PFSK-1 (cell line): ENCODE data around the gene CHTF18.

Source experiments
- POLR2AphosphoS5 ChIP-seq: IDR thresholded peaks from 2 replicates; pipeline ENCODE4 v1.6.1; 2012; ENCODE audit warnings: low read depth, mild to moderate bottlenecking, control low read depth, low read length, moderate library complexity
- SIN3A ChIP-seq: IDR thresholded peaks from 2 replicates; pipeline ENCODE4 v1.6.1; 2012; ENCODE audit warnings: mild to moderate bottlenecking, low read length, moderate library complexity, borderline replicate concordance; ENCODE audit not compliant: insufficient read depth
- TAF1 ChIP-seq: IDR thresholded peaks from 2 replicates; pipeline ENCODE4 v1.6.1; 2012; ENCODE audit warnings: low read length, control low read depth, borderline replicate concordance; ENCODE audit not compliant: insufficient read depth
- TF ChIP-seq, protein P1 (sequence below), 2 experiments: IDR thresholded peaks; 2 replicates each; pipeline versions ENCODE4 v1.6.1 to v1.8.0; 2011 to 2012; ENCODE audit warnings: low read depth in 2 of 2, low read length in 2 of 2, control low read depth in 1 of 2, inconsistent platforms in 1 of 2, mild to moderate bottlenecking in 1 of 2, moderate library complexity in 1 of 2; ENCODE audit not compliant: insufficient read depth in 1 of 2

DNA sequence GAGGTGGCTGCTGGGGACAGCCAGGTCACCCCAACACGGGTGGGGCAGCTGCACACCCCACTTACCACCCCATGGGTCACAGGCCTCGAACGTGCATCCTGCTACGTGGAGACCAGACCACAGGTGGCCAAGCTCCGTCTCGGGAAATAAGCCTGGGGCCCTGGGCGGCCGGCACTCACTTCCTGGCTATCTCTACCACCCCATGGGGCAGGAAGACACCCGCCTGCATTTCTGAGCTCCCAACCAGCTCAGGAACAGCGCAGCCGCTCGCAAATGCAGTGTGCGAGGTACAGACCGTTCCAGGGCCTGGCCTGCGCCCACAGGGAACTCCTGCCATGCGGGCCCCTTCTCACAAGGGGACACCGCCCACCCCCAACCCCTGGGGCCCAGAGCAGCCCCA is 17.1 kb downstream of the CHTF18 start:
- TF ChIP-seq, protein P1, sequence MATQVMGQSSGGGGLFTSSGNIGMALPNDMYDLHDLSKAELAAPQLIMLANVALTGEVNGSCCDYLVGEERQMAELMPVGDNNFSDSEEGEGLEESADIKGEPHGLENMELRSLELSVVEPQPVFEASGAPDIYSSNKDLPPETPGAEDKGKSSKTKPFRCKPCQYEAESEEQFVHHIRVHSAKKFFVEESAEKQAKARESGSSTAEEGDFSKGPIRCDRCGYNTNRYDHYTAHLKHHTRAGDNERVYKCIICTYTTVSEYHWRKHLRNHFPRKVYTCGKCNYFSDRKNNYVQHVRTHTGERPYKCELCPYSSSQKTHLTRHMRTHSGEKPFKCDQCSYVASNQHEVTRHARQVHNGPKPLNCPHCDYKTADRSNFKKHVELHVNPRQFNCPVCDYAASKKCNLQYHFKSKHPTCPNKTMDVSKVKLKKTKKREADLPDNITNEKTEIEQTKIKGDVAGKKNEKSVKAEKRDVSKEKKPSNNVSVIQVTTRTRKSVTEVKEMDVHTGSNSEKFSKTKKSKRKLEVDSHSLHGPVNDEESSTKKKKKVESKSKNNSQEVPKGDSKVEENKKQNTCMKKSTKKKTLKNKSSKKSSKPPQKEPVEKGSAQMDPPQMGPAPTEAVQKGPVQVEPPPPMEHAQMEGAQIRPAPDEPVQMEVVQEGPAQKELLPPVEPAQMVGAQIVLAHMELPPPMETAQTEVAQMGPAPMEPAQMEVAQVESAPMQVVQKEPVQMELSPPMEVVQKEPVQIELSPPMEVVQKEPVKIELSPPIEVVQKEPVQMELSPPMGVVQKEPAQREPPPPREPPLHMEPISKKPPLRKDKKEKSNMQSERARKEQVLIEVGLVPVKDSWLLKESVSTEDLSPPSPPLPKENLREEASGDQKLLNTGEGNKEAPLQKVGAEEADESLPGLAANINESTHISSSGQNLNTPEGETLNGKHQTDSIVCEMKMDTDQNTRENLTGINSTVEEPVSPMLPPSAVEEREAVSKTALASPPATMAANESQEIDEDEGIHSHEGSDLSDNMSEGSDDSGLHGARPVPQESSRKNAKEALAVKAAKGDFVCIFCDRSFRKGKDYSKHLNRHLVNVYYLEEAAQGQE (IDR thresholded peaks at IDR 0.05; ENCODE audit: insufficient read depth in 1 of 2, low read depth in 2 of 2, low read length in 2 of 2): no peak
- TF ChIP-seq POLR2AphosphoS5: no peak
- no peak for TF ChIP-seq SIN3A
- no peak for TF ChIP-seq TAF1
